ENCODE measurements around the gene UBE3A. TPM values are rescaled to one million over a fixed set of nuclear protein-coding genes. Genes with fewer than 3 reads are reported as not detected.

The UBE3A gene
- total RNA-seq, 2 donors from 2014 or later = 92.2 to 101 TPM

DNA sequence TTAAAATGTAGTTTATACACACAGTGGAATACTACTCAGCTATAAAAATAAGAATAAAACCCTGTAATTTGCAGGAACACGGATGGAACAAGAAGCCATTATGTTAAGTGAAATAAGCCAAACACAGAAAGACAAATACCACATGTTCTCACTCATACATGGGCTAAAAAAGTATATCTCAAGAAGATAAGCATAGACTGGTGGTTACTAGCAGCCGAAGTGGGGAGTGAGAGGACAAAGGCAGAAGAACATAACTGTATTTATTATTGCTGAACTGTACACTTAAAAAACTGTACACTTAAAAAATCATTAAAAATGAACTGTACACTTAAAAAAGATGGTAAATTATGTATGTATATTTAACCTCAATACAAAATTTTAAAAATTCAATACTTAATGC, 11.0 kb downstream of the UBE3A start:
- no peaks in the 10 kb centered on the region for H3K36me3 Mint-ChIP-seq (ENCODE audit: low read depth)
- TF ChIP-seq, protein P1, sequence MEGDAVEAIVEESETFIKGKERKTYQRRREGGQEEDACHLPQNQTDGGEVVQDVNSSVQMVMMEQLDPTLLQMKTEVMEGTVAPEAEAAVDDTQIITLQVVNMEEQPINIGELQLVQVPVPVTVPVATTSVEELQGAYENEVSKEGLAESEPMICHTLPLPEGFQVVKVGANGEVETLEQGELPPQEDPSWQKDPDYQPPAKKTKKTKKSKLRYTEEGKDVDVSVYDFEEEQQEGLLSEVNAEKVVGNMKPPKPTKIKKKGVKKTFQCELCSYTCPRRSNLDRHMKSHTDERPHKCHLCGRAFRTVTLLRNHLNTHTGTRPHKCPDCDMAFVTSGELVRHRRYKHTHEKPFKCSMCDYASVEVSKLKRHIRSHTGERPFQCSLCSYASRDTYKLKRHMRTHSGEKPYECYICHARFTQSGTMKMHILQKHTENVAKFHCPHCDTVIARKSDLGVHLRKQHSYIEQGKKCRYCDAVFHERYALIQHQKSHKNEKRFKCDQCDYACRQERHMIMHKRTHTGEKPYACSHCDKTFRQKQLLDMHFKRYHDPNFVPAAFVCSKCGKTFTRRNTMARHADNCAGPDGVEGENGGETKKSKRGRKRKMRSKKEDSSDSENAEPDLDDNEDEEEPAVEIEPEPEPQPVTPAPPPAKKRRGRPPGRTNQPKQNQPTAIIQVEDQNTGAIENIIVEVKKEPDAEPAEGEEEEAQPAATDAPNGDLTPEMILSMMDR (conservative IDR thresholded peaks at IDR 0.05) = no peak
- WGBS, 2 experiments (ENCODE audit: insufficient coverage in 1 of 2, insufficient read length in 1 of 2) = 95% methylated on average over 2 of the region's 2 CpGs; no CpG with 5 or more reads in 1 of the 2 experiments

DNA sequence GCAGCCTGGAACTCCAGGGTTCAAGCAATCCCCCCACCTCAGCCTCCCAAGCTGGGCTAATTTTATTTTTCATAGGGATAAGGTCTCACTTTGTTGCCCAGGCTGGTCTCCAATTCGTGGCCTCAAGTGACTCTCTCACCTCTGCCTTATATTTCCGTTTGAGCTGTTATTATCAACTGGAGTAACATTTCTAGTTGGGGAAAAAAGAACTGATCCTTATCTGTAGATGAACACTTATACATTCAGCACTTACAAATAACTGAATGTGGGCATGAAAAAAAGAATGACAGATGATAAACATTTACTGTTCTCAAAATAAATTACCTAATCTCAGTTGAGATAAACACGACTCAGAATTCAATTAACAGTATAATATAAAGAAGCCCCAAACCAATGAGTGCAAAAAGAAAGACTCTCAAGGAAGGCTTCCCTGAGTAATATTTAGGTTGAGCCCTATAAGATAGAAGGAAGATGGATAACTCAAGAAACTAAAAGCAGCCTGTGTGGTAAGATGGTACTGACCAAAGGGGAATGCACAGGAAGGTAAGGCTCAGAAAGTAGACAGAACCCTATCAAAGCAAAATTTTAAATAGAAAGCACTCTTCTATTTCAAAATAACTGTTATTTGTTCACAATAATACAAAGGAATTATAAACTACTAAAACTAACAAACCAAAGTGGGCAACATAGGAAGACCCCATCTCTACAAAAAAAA, 11.8 kb downstream of the UBE3A start:
- no peak overlapping the region for H3K4me3 ChIP-seq (ENCODE audit: low read length)

More for the DNA sequence above, 11.0 kb downstream of the UBE3A start:
- Mint-ChIP-seq H3K27me3 (ENCODE audit: insufficient read depth) (no peaks in the 10 kb centered on the region), H3K27ac (no peak overlapping the region), H3K4me3 (no peak overlapping the region), H3K4me1 (peaks cover 7% of the 10 kb centered on the region), H3K9me3 (no peaks in the 10 kb centered on the region)
- no peak for DNase-seq
- no peaks in the 10 kb centered on the region for H3K4me1 ChIP-seq (ENCODE audit: control insufficient read depth, insufficient read depth, low read length)
- H3K36me3 ChIP-seq (ENCODE audit: control insufficient read depth, insufficient read depth, low read length) = peaks cover 6% of the 10 kb centered on the region
- no peaks in the 10 kb centered on the region for H3K9me3 ChIP-seq (ENCODE audit: control insufficient read depth, low read length)
- no peak overlapping the region for H3K9ac ChIP-seq (ENCODE audit: extremely low read depth, low read length, poor library complexity, severe bottlenecking)
- no peak overlapping the region for H3K27ac ChIP-seq (ENCODE audit: low read depth, low read length)
- H3K27me3 ChIP-seq (ENCODE audit: control insufficient read depth, insufficient read depth, low read length, poor library complexity, severe bottlenecking) = no peaks in the 10 kb centered on the region
- no peak overlapping the region for H3K4me3 ChIP-seq (ENCODE audit: low read length)

DNA sequence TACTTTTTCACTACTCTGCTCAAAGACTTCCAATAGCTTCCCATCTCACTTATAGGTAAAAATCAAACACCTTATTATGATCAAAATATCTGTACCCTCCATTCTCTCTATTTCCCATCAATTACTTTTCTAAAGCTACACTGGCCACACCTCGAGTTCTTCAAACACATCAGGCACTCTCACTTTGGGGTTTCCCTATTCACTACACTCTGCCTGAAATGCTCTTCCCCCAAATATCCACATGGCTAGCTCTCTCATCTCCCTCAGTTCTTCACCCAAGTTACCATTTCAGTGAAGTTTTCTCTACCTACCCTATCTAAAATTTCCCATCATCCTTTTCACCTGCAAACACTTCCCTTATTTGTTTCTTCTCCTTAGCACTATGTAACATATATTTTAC, 14.8 kb downstream of the UBE3A start:
- DNase-seq = no peak
- no peaks in the 10 kb centered on the region for H3K27me3 Mint-ChIP-seq (ENCODE audit: insufficient read depth)
- 90 to 94% methylated on average over 1 of the region's 1 CpG for WGBS, 2 experiments (ENCODE audit: insufficient coverage in 1 of 2, insufficient read length in 1 of 2)
- peaks cover 28% of the 10 kb centered on the region for H3K36me3 ChIP-seq (ENCODE audit: control insufficient read depth, insufficient read depth, low read length)
- no peak overlapping the region for H3K4me3 Mint-ChIP-seq
- H3K4me1 ChIP-seq (ENCODE audit: control insufficient read depth, insufficient read depth, low read length) = no peaks in the 10 kb centered on the region
- H3K4me3 ChIP-seq (ENCODE audit: low read length) = no peak overlapping the region
- peaks cover 12% of the 10 kb centered on the region for H3K36me3 Mint-ChIP-seq (ENCODE audit: low read depth)
- no peak overlapping the region for H3K9ac ChIP-seq (ENCODE audit: extremely low read depth, low read length, poor library complexity, severe bottlenecking)
- H3K9me3 Mint-ChIP-seq = no peaks in the 10 kb centered on the region
- TF ChIP-seq, protein P1 (conservative IDR thresholded peaks at IDR 0.05) = no peak
- no peak overlapping the region for H3K27ac ChIP-seq (ENCODE audit: low read depth, low read length)
- H3K27me3 ChIP-seq (ENCODE audit: control insufficient read depth, insufficient read depth, low read length, poor library complexity, severe bottlenecking) = no peaks in the 10 kb centered on the region
- H3K4me1 Mint-ChIP-seq = peaks cover 8% of the 10 kb centered on the region
- H3K9me3 ChIP-seq (ENCODE audit: control insufficient read depth, low read length) = no peaks in the 10 kb centered on the region
- no peak overlapping the region for H3K27ac Mint-ChIP-seq

More for the DNA sequence above, 11.8 kb downstream of the UBE3A start:
- Histone ChIP-seq H3K36me3 (ENCODE audit: control insufficient read depth, insufficient read depth, low read length) (peaks cover 7% of the 10 kb centered on the region), H3K4me1 (ENCODE audit: control insufficient read depth, insufficient read depth, low read length) (no peaks in the 10 kb centered on the region), H3K27me3 (ENCODE audit: control insufficient read depth, insufficient read depth, low read length, poor library complexity, severe bottlenecking) (no peaks in the 10 kb centered on the region), H3K27ac (ENCODE audit: low read depth, low read length) (no peak overlapping the region), H3K9me3 (ENCODE audit: control insufficient read depth, low read length) (no peaks in the 10 kb centered on the region), H3K9ac (ENCODE audit: extremely low read depth, low read length, poor library complexity, severe bottlenecking) (no peak overlapping the region)
- Mint-ChIP-seq H3K27ac (no peak overlapping the region), H3K4me3 (no peak overlapping the region), H3K9me3 (no peaks in the 10 kb centered on the region), H3K27me3 (ENCODE audit: insufficient read depth) (no peaks in the 10 kb centered on the region), H3K36me3 (ENCODE audit: low read depth) (peaks cover under 1% of the 10 kb centered on the region), H3K4me1 (peaks cover 7% of the 10 kb centered on the region)
- DNase-seq = no peak
- WGBS, 2 experiments (ENCODE audit: insufficient coverage in 1 of 2, insufficient read length in 1 of 2) = 80% methylated on average over 3 of the region's 3 CpGs; no CpG with 5 or more reads in 1 of the 2 experiments
- TF ChIP-seq, protein P1 (conservative IDR thresholded peaks at IDR 0.05) = no peak
